Psoas muscle (tissue), 8 donors: ENCODE measurements around the gene SH3RF3. TPM values are rescaled to one million over a fixed set of nuclear protein-coding genes. Genes with fewer than 3 reads are reported as not detected.

Experiments used
- ATAC-seq, 4 donors: fragments of 200-7000 bp; cut with Tn5 transposase; one replicate each; pipeline ENCODE4 v1.9.1; 2020; ENCODE audit warnings: moderate library complexity in 3 of 4, mild to moderate bottlenecking in 2 of 4
- DNase-seq, 2 donors: peaks; one replicate each; pipeline ENCODE4 v3.0.0-alpha.2; 2020
- H3K27ac ChIP-seq: fragments of 200-600 bp; one replicate; pipeline ENCODE4 v1.8.0; 2022
- H3K27me3 ChIP-seq, 3 donors: fragments of 200-600 bp in 1 of 3; one replicate each; pipeline versions ENCODE4 v1.6.1 to v1.8.0; 2013 to 2022; ENCODE audit warnings: low read length in 2 of 3, mild to moderate bottlenecking in 2 of 3, moderate library complexity in 1 of 3; ENCODE audit not compliant: insufficient read depth in 3 of 3
- H3K36me3 ChIP-seq, 2 donors: fragments of 200-600 bp in 1 of 2; one replicate each; pipeline versions ENCODE4 v1.6.1 to v1.8.0; 2013 to 2022; ENCODE audit warnings: low read depth in 1 of 2, mild to moderate bottlenecking in 1 of 2, moderate library complexity in 1 of 2; ENCODE audit not compliant: insufficient read depth in 1 of 2
- H3K4me1 ChIP-seq: fragments of 200-600 bp; one replicate; pipeline ENCODE4 v1.8.0; 2022
- H3K4me3 ChIP-seq: fragments of 200-600 bp; one replicate; pipeline ENCODE4 v1.8.0; 2022; ENCODE audit warnings: mild to moderate bottlenecking
- H3K9me3 ChIP-seq: fragments of 200-600 bp; one replicate; pipeline ENCODE4 v1.8.0; 2022
- CTCF ChIP-seq: fragments of 200-600 bp; IDR thresholded peaks from one replicate; pipeline ENCODE4 v1.8.0; 2022; ENCODE audit warnings: antibody characterized with exemption
- WGBS, 3 donors: extraction: QIAGEN DNeasy Blood & Tissue Kit; methylation state at CpG; one replicate each; pipeline versions ENCODE4 v1.1.6 to v1.1.7; 2013; 5-methylcytosine and 5-hydroxymethylcytosine counted together
- intact Hi-C, 2 donors: fragments of 100-400 bp; cut with DNase I; formaldehyde crosslinking; loops; one replicate each; pipeline versions ENCODE4 v1.11.0 to v1.14.2; 2022
- polyA plus RNA-seq, 3 donors: library from polyadenylated mRNA; stranded (reverse); fragments of 200-250 nt; gene quantifications; one replicate each; pipeline ENCODE4 v1.2.3, GENCODE V29; 2013
- total RNA-seq, 4 donors: library from RNA; stranded (reverse); fragmentation: NEBNext Ultra II Directional in 2 of 4; extraction: Animal tissue kit (Norgen Biotek cat#: 25700) in 2 of 4; gene quantifications; one replicate each; pipeline versions ENCODE4 v1.2.1 to v1.2.4, GENCODE V29; 2021 to 2023
- donor health status: healthy with polysubstance abuse.
- donor health status: DM: no; HTN: no; CAD: no; lungs with moderate emphysema.
- donor health status: Bipolar disorder and iron deficiency.
- donor health status: healthy.
- donor health status: DM: yes; HTN: yes; CAD: no.
- donor health status: DM: no; HTN: no; CAD: no.
- donor health status: DM: no; HTN: no; CAD: no.
- donor health status: DM: yes; HTN: yes; CAD: no.

The SH3RF3 gene
- total and polyA plus RNA-seq, 7 donors: 4.6 to 27.0 (median 9.0) TPM

- intact Hi-C loops: no loop called here
Measured at GRCh38 chr2:109392140-109392539, 263.1 kb downstream of the SH3RF3 start.

GRCh38 chr2:109392816-109393661, 264.0 kb downstream of the SH3RF3 start:
- H3K9me3 ChIP-seq: no peaks in the 10 kb centered on the region
- H3K36me3 ChIP-seq: no peaks in the 10 kb centered on the region
- no peaks in the 10 kb centered on the region for H3K4me1 ChIP-seq
- ATAC-seq (no peak), DNase-seq (no peak)
- no peak for TF ChIP-seq CTCF
- intact Hi-C loops: no loop called here
- no peak overlapping the region for H3K4me3 ChIP-seq
- 78 to 80% (median 79%) methylated on average over 15 of the region's 15 CpGs for WGBS, 3 donors
- H3K27me3 ChIP-seq: no peaks in the 10 kb centered on the region
- H3K27ac ChIP-seq: no peak overlapping the region

More at GRCh38 chr2:109392140-109392539, 263.1 kb downstream of the SH3RF3 start:
- TF ChIP-seq CTCF: no peak
- H3K4me3 ChIP-seq: no peak overlapping the region
- no peaks in the 10 kb centered on the region for H3K4me1 ChIP-seq
- DNase-seq (no peak), ATAC-seq (no peak)
- no peak overlapping the region for H3K27ac ChIP-seq
- no peaks in the 10 kb centered on the region for H3K9me3 ChIP-seq
- H3K36me3 ChIP-seq: no peaks in the 10 kb centered on the region
- no peaks in the 10 kb centered on the region for H3K27me3 ChIP-seq
- 86 to 99% (median 97%) methylated on average over 5 of the region's 5 CpGs for WGBS, 3 donors

- no peaks in the 10 kb centered on the region for H3K9me3 ChIP-seq
- H3K27me3 ChIP-seq: no peaks in the 10 kb centered on the region
- DNase-seq (no peak), ATAC-seq (no peak)
- H3K4me3 ChIP-seq: no peak overlapping the region
- H3K4me1 ChIP-seq: no peaks in the 10 kb centered on the region
- no peaks in the 10 kb centered on the region for H3K36me3 ChIP-seq
- H3K27ac ChIP-seq: no peak overlapping the region
- intact Hi-C loops: no loop called here
- TF ChIP-seq CTCF: no peak
- WGBS, 3 donors: 97 to 98% (median 97%) methylated on average over 7 of the region's 7 CpGs
Measured at GRCh38 chr2:109393662-109393972, 264.6 kb downstream of the SH3RF3 start.

GRCh38 chr2:109395494-109396201, 266.6 kb downstream of the SH3RF3 start:
- TF ChIP-seq CTCF: no peak
- intact Hi-C loops: no loop called here
- ATAC-seq: no peak

More at GRCh38 chr2:109395494-109396201, 266.6 kb downstream of the SH3RF3 start:
- no peaks in the 10 kb centered on the region for H3K9me3 ChIP-seq
- no peaks in the 10 kb centered on the region for H3K4me1 ChIP-seq
- no peak overlapping the region for H3K27ac ChIP-seq
- H3K36me3 ChIP-seq: no peaks in the 10 kb centered on the region
- no peak overlapping the region for H3K4me3 ChIP-seq
- DNase-seq: no peak
- WGBS, 3 donors: 86 to 89% (median 86%) methylated on average over 15 of the region's 15 CpGs
- H3K27me3 ChIP-seq: no peaks in the 10 kb centered on the region
